GM19193 (cell line): ENCODE results near the gene GIMAP8.

Experiments
- POLR2A ChIP-seq: IDR thresholded peaks from 4 replicates; pipeline ENCODE4 v1.6.1; 2011; ENCODE audit not compliant: insufficient read depth, insufficient read length; ENCODE audit errors: extremely low read depth

GIMAP8 gene

GRCh38 chr7:150420987-150421674 lies 29.3 kb upstream of the GIMAP8 start:
- no peak for TF ChIP-seq POLR2A

- no peak for TF ChIP-seq POLR2A
These were observed 28.6 kb upstream of the GIMAP8 start for GRCh38 chr7:150421831-150422230.

GRCh38 chr7:150425670-150426069 lies 24.8 kb upstream of the GIMAP8 start:
- TF ChIP-seq POLR2A, result no peak

GRCh38 chr7:150428671-150429451 lies 21.6 kb upstream of the GIMAP8 start:
- no peak for TF ChIP-seq POLR2A

- TF ChIP-seq POLR2A, result no peak
These were observed 20.7 kb upstream of the GIMAP8 start for GRCh38 chr7:150429699-150430098.

- TF ChIP-seq POLR2A, result no peak
These were observed 19.9 kb upstream of the GIMAP8 start for GRCh38 chr7:150430465-150431085.

GRCh38 chr7:150431839-150432658 lies 18.4 kb upstream of the GIMAP8 start:
- no peak for TF ChIP-seq POLR2A

GRCh38 chr7:150432915-150433892 lies 17.2 kb upstream of the GIMAP8 start:
- TF ChIP-seq POLR2A, result peak; percentile 75

- TF ChIP-seq POLR2A, result no peak
These were observed 16.2 kb upstream of the GIMAP8 start for GRCh38 chr7:150434240-150434639.

GRCh38 chr7:150435047-150435389 lies 15.4 kb upstream of the GIMAP8 start:
- TF ChIP-seq POLR2A, result no peak

- TF ChIP-seq POLR2A, result peak; percentile 59
These were observed 14.9 kb upstream of the GIMAP8 start for GRCh38 chr7:150435390-150436073.

- TF ChIP-seq POLR2A, result no peak
These were observed 10.5 kb upstream of the GIMAP8 start for GRCh38 chr7:150439967-150440366.

- no peak for TF ChIP-seq POLR2A
These were observed 8.9 kb upstream of the GIMAP8 start for GRCh38 chr7:150441524-150441923.
